ENCODE data around the gene TDRD10. TPM values are rescaled to one million over a fixed set of nuclear protein-coding genes. Genes with fewer than 3 reads are reported as not detected.

Gene TDRD10
- total and polyA plus RNA-seq, 4 donors, result 0.23 to 1.5 (median 0.78) TPM

- TF ChIP-seq ZBTB33 (IDR thresholded peaks at IDR 0.05) (peak; percentile 48), NR2F2 (IDR thresholded peaks at IDR 0.05) (peak; percentile 100), JUND (IDR thresholded peaks at IDR 0.05) (peak; percentile 68 to 79), HNF4A (conservative IDR thresholded peaks at IDR 0.05) (peak; percentile 97), TAF1 (conservative IDR thresholded peaks at IDR 0.05) (peak; percentile 47), GABPA (IDR thresholded peaks at IDR 0.05 in 1 of 2, conservative IDR thresholded peaks at IDR 0.05 in 1 of 2) (peak in 1 of 2 donors; percentile 72)
These were observed 4.8 kb upstream of the TDRD10 start (continued) for GRCh38 chr1:154497026-154497806.

- no peaks in the 10 kb centered on the region for H3K27me3 ChIP-seq (ENCODE audit: control insufficient read depth in 4 of 4, insufficient read depth in 4 of 4, low read length in 3 of 4)
- no peak for DNase-seq (ENCODE audit: low spot score)
- no peak for TF ChIP-seq ZBTB33 (IDR thresholded peaks at IDR 0.05)
- TF ChIP-seq MAX (IDR thresholded peaks at IDR 0.05), result no peak
- no peak for TF ChIP-seq REST (IDR thresholded peaks at IDR 0.05)
- no peak for TF ChIP-seq YY1 (IDR thresholded peaks at IDR 0.05)
- no peak for TF ChIP-seq SP1 (IDR thresholded peaks at IDR 0.05)
- TF ChIP-seq FOXA1 (IDR thresholded peaks at IDR 0.05), result no peak
- TF ChIP-seq ATF3 (IDR thresholded peaks at IDR 0.05), result no peak
- TF ChIP-seq EGR1 (IDR thresholded peaks at IDR 0.05; ENCODE audit: low read depth in 2 of 2), result no peak
- no peak for TF ChIP-seq GABPA (IDR thresholded peaks at IDR 0.05 in 1 of 2, conservative IDR thresholded peaks at IDR 0.05 in 1 of 2)
- no peak for TF ChIP-seq FOXA2 (IDR thresholded peaks at IDR 0.05)
- no peak for TF ChIP-seq RXRA (IDR thresholded peaks at IDR 0.05)
- TF ChIP-seq HNF4G (IDR thresholded peaks at IDR 0.05), result no peak
- TF ChIP-seq RAD21 (IDR thresholded peaks at IDR 0.05), result no peak
- no peak for TF ChIP-seq TAF1 (conservative IDR thresholded peaks at IDR 0.05)
- TF ChIP-seq CTCF (IDR thresholded peaks at IDR 0.05; ENCODE audit: low read depth, low read length, missing input control), result no peak
- TF ChIP-seq NR2F2 (IDR thresholded peaks at IDR 0.05), result no peak
- TF ChIP-seq JUND (IDR thresholded peaks at IDR 0.05), result no peak
- no peak for TF ChIP-seq HNF4A (conservative IDR thresholded peaks at IDR 0.05)
- H3K36me3 ChIP-seq (ENCODE audit: control insufficient read depth in 4 of 4, insufficient read depth in 3 of 4, low read depth in 1 of 4, low read length in 3 of 4), result peaks cover 0 to 2% (median 0%) of the 10 kb centered on the region in 4 donors
- 82% methylated on average over 1 of the region's 1 CpG for WGBS
- H3K9me3 ChIP-seq (ENCODE audit: control insufficient read depth in 4 of 4, low read length in 3 of 4), result no peaks in the 10 kb centered on the region
- H3K27ac ChIP-seq (ENCODE audit: low read depth in 1 of 2, low read length in 2 of 2), result peak overlapping the region in 1 of 2 donors; percentile 34
- peaks cover 10 to 23% (median 16%) of the 10 kb centered on the region in 4 donors for H3K4me1 ChIP-seq (ENCODE audit: control insufficient read depth in 4 of 4, insufficient read depth in 4 of 4, low read length in 3 of 4)
- H3K9ac ChIP-seq (ENCODE audit: low read depth in 1 of 2, low read length in 2 of 2), result no peak overlapping the region
- H3K4me3 ChIP-seq (ENCODE audit: low read depth in 1 of 3, low read length in 3 of 3), result no peak overlapping the region
These were observed 2.6 kb upstream of the TDRD10 start for GRCh38 chr1:154499446-154499845.

Data from liver (tissue), 9 donors.